OCI-LY7 (cell line): ENCODE data around the gene FBN2. TPM values are rescaled to one million over a fixed set of nuclear protein-coding genes. Genes with fewer than 3 reads are reported as not detected.

Experiments
- BruUV-seq: library from RNA; stranded (reverse); fragments of 400-500 nt; replicated peaks from 2 replicates; lab custom pipeline; 2021; lab: Mats Ljungman, UMichigan
- CTCF ChIA-PET: fragments of 300-600 bp; sonication (Branson Sonifier 250); formaldehyde crosslinking; loops from one replicate; lab custom pipeline; 2022; ENCODE audit warnings: antibody characterized with exemption; ENCODE audit not compliant: unreplicated experiment; lab: Charles Lee
- POLR2A ChIA-PET: fragments of 300-600 bp; sonication (Branson Sonifier 250); formaldehyde crosslinking; loops from one replicate; lab custom pipeline; 2022; ENCODE audit warnings: antibody characterized with exemption; lab: Charles Lee
- DNase-seq: peaks from one replicate; pipeline ENCODE4 v3.0.0-alpha.2; 2015; ENCODE audit warnings: low spot score
- H2AFZ ChIP-seq: fragments of 200-600 bp; sonication (generic), shearing (Covaris generic); 2 replicates; pipeline ENCODE4 v1.6.1; 2014; ENCODE audit warnings: mild to moderate bottlenecking, antibody characterized with exemption, low read length, moderate library complexity
- H3K27ac ChIP-seq: fragments of 200-600 bp; sonication (generic); 2 replicates; pipeline ENCODE4 v1.5.1; 2014; ENCODE audit warnings: mixed run types, low read depth, mild to moderate bottlenecking, moderate library complexity, low read length, inconsistent platforms; ENCODE audit not compliant: poor library complexity, severe bottlenecking
- H3K36me3 ChIP-seq: fragments of 200-600 bp; sonication (generic); 2 replicates; pipeline ENCODE4 v1.6.1; 2014; ENCODE audit warnings: mild to moderate bottlenecking, antibody characterized with exemption, low read length, moderate library complexity, mixed read lengths; ENCODE audit not compliant: insufficient read depth
- H3K4me1 ChIP-seq: fragments of 200-600 bp; sonication (generic); 2 replicates; pipeline ENCODE4 v1.5.1; 2014; ENCODE audit warnings: mild to moderate bottlenecking, low read length; ENCODE audit not compliant: insufficient read depth, poor library complexity, severe bottlenecking
- H3K4me2 ChIP-seq: fragments of 200-600 bp; sonication (generic); 2 replicates; pipeline ENCODE4 v1.6.1; 2014; ENCODE audit warnings: mild to moderate bottlenecking, low read length
- H3K4me3 ChIP-seq: fragments of 200-600 bp; sonication (generic); 2 replicates; pipeline ENCODE4 v1.5.1; 2014; ENCODE audit warnings: mild to moderate bottlenecking, low read depth, low read length; ENCODE audit not compliant: poor library complexity, severe bottlenecking
- H3K79me2 ChIP-seq: fragments of 200-600 bp; sonication (generic); 2 replicates; pipeline ENCODE4 v1.6.1; 2016; ENCODE audit warnings: low read depth, mild to moderate bottlenecking, low read length, moderate library complexity, mixed read lengths; ENCODE audit not compliant: insufficient read depth
- H3K9me2 ChIP-seq: fragments of 200-600 bp; sonication (generic); 2 replicates; pipeline ENCODE4 v1.6.1; 2016; ENCODE audit warnings: mild to moderate bottlenecking, low read length, mixed read lengths; ENCODE audit not compliant: insufficient read depth
- H3K9me3 ChIP-seq: fragments of 200-600 bp; sonication (generic); 2 replicates; pipeline ENCODE4 v1.6.1; 2014; ENCODE audit warnings: mild to moderate bottlenecking, mixed run types, low read length, mixed read lengths
- H4K20me1 ChIP-seq: fragments of 200-600 bp; sonication (generic); 2 replicates; pipeline ENCODE4 v1.6.1; 2014; ENCODE audit warnings: mild to moderate bottlenecking, antibody characterized with exemption, low read length, moderate library complexity, mixed read lengths; ENCODE audit not compliant: insufficient read depth
- EZH2phosphoT487 ChIP-seq: fragments of 200-600 bp; sonication (generic); IDR thresholded peaks from 2 replicates; pipeline ENCODE4 v1.6.1; 2018; ENCODE audit warnings: low read depth, borderline replicate concordance, mild to moderate bottlenecking, mixed run types, antibody characterized with exemption, low read length, moderate library complexity, mixed read lengths
- intact Hi-C: fragments of 100-400 bp; cut with micrococcal nuclease; formaldehyde crosslinking; loops from one replicate; pipeline ENCODE4 v1.10.0; 2022; ENCODE audit not compliant: unreplicated experiment
- total RNA-seq, 2 experiments: library from RNA; depleted of rRNA in 1 of 2; stranded (reverse); fragments of >200 nt in 1 of 2; shearing (Covaris generic) in 1 of 2; gene quantifications; 2 replicates each; pipeline ENCODE4 v1.2.3, GENCODE V29; 2014 to 2022
- TF ChIP-seq, protein P1 (sequence below): fragments of 200-600 bp; sonication (generic); conservative IDR thresholded peaks from 2 replicates; pipeline ENCODE4 v1.5.1; 2014; ENCODE audit warnings: mild to moderate bottlenecking, antibody characterized with exemption, low read length, moderate library complexity, mixed read lengths

Gene FBN2
- total RNA-seq, 2 experiments from 2014 or later: not detected

DNA sequence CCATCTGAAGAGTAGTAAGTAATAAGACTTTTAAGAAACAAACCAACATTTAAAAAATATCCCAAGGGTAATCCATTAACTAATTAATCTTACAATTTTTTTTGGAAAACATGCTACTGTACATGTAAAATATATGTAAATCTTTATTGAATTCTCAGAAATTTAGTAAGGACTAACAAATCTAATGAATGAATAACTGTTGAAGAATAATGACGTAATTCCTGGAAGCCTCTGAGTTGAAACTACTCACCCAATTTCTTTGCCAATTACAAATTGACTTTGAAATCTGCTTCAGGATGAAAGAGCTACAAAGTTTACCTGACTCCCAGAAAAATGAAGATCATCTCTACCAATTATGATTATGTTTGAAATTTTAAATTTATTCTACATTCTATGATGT is 21.1 kb downstream of the FBN2 start:
- Histone ChIP-seq H3K9me2 (no peaks in the 10 kb centered on the region), H2AFZ (no peak overlapping the region), H3K36me3 (no peaks in the 10 kb centered on the region), H3K4me2 (no peak overlapping the region), H3K9me3 (no peaks in the 10 kb centered on the region), H3K4me3 (no peak overlapping the region), H3K27ac (no peak overlapping the region), H3K79me2 (no peaks in the 10 kb centered on the region), H4K20me1 (no peaks in the 10 kb centered on the region), H3K4me1 (no peaks in the 10 kb centered on the region)
- ChIA-PET POLR2A (no interaction called here), CTCF (no interaction called here)
- no peak for DNase-seq
- intact Hi-C loops: no loop called here
- no peak for TF ChIP-seq EZH2phosphoT487
- TF ChIP-seq, protein P1, sequence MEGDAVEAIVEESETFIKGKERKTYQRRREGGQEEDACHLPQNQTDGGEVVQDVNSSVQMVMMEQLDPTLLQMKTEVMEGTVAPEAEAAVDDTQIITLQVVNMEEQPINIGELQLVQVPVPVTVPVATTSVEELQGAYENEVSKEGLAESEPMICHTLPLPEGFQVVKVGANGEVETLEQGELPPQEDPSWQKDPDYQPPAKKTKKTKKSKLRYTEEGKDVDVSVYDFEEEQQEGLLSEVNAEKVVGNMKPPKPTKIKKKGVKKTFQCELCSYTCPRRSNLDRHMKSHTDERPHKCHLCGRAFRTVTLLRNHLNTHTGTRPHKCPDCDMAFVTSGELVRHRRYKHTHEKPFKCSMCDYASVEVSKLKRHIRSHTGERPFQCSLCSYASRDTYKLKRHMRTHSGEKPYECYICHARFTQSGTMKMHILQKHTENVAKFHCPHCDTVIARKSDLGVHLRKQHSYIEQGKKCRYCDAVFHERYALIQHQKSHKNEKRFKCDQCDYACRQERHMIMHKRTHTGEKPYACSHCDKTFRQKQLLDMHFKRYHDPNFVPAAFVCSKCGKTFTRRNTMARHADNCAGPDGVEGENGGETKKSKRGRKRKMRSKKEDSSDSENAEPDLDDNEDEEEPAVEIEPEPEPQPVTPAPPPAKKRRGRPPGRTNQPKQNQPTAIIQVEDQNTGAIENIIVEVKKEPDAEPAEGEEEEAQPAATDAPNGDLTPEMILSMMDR: no peak
- BruUV-seq: no TSS peak

DNA sequence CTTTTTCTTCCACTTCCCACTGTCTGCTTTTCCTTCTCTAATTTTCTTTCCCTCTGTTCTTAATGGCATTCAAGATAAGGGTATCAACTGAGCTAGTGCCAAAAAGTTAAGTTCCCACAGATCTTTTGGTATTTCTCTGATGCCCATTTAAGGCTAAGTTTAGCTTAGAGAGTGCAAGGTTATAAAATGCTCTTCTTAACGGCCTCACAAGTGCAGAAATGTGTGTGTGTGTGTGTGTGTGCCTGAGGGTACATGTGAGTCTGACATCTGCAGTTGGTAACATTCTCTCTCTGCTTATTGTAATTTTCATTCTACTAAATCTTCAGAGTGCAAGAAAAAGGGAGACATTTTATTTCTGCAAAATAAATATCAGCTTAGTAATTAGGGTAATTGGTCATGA is 24.2 kb downstream of the FBN2 start:
- Histone ChIP-seq H2AFZ (no peak overlapping the region), H4K20me1 (no peaks in the 10 kb centered on the region), H3K79me2 (no peaks in the 10 kb centered on the region), H3K4me1 (no peaks in the 10 kb centered on the region), H3K4me3 (no peak overlapping the region), H3K4me2 (no peak overlapping the region), H3K9me2 (no peaks in the 10 kb centered on the region), H3K36me3 (no peaks in the 10 kb centered on the region), H3K9me3 (no peaks in the 10 kb centered on the region), H3K27ac (no peak overlapping the region)
- DNase-seq: no peak
- no peak for TF ChIP-seq EZH2phosphoT487
- TF ChIP-seq, protein P1: no peak
- intact Hi-C loops: no loop called here
- no TSS peak for BruUV-seq
- POLR2A ChIA-PET: no interaction called here
- CTCF ChIA-PET: no interaction called here

DNA sequence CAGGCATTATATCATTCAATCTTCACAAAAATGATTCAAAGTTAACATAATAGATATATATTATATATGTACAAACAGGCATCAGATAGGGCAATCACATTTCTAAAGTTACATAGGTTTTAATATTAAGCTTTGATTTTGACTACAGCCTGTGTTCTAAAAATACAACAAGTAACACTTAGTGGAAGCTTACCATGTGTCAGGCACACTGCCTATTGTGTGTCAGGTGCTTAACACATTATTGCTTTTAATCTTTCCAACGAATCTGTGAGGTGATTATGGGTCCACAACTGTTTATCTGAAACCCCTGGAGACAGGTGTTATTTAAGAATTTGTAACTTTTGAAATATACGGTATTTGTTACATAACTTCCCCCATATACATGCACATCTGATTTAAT is 25.2 kb downstream of the FBN2 start:
- no peaks in the 10 kb centered on the region for H3K36me3 ChIP-seq
- no peak for DNase-seq
- no TSS peak for BruUV-seq
- H2AFZ ChIP-seq: no peak overlapping the region
- no peaks in the 10 kb centered on the region for H3K79me2 ChIP-seq
- no peaks in the 10 kb centered on the region for H3K9me2 ChIP-seq
- no peaks in the 10 kb centered on the region for H4K20me1 ChIP-seq
- H3K4me2 ChIP-seq: no peak overlapping the region
- no peak for TF ChIP-seq EZH2phosphoT487
- TF ChIP-seq, protein P1: no peak
- intact Hi-C loops: no loop called here
- no peak overlapping the region for H3K4me3 ChIP-seq
- H3K9me3 ChIP-seq: no peaks in the 10 kb centered on the region
- H3K27ac ChIP-seq: no peak overlapping the region
- no peaks in the 10 kb centered on the region for H3K4me1 ChIP-seq
- ChIA-PET CTCF (no interaction called here), POLR2A (interaction anchor here (0.6 to 0.7 kb wide), 2 partner anchors 9 to 646 kb away, joined by 4 to 7 read pairs; no protein-coding TSS in a partner anchor)
